GM12891 (cell line): ENCODE measurements around the gene BPI.

Source experiments
- PAX5 ChIP-seq: IDR thresholded peaks from 2 replicates; pipeline ENCODE4 v1.6.1; 2011; ENCODE audit warnings: low read length, moderate library complexity, mild to moderate bottlenecking; ENCODE audit not compliant: insufficient read depth, severe bottlenecking
- POLR2A ChIP-seq: IDR thresholded peaks from 2 replicates; pipeline ENCODE4 v1.6.1; 2011; ENCODE audit warnings: low read depth, low read length, control low read depth
- POLR2AphosphoS5 ChIP-seq: IDR thresholded peaks from 2 replicates; pipeline ENCODE4 v1.6.1; 2011; ENCODE audit warnings: low read depth, low read length, control low read depth
- POU2F2 ChIP-seq: IDR thresholded peaks from 2 replicates; pipeline ENCODE4 v1.6.1; 2011; ENCODE audit warnings: low read depth, mild to moderate bottlenecking, control low read depth, low read length, moderate library complexity
- SPI1 ChIP-seq: IDR thresholded peaks from 2 replicates; pipeline ENCODE4 v1.6.1; 2011; ENCODE audit warnings: low read depth, low read length, control low read depth
- TAF1 ChIP-seq: IDR thresholded peaks from 2 replicates; pipeline ENCODE4 v1.6.1; 2011; ENCODE audit warnings: low read depth, low read length, control low read depth

DNA sequence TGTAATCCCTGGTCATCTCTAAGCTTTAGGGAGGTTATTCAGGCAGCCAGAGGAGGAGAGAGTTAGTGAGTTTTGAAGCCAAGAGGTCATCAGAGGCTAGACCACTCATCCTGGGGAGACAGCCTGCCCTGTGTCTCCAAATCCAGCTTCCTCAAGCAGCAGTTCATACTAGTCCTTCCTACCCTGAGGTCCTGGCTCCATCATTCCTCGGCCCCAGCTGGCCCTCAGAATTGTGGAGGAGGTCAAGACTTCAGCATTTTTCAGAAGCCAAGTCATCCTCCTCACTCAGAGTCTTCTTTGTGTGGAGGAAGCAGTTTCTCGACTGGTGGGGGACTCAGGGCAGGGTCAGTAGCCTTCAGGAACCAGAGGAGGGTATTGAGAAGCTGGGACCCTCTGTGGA, 31.0 kb upstream of the BPI start:
- TF ChIP-seq TAF1 (no peak), POLR2A (no peak), POLR2AphosphoS5 (no peak), SPI1 (no peak), PAX5 (no peak), POU2F2 (no peak)
